K562 (cell line): ENCODE measurements around the gene MYL3.

Source experiments
- CHD4 ChIP-seq: fragments of 200-600 bp; sonication (generic); IDR thresholded peaks from 3 replicates; pipeline ENCODE4 v1.6.1; 2012; ENCODE audit warnings: low read depth, mild to moderate bottlenecking, mixed read lengths, low read length, inconsistent platforms; ENCODE audit not compliant: insufficient read depth, insufficient replicate concordance, poor library complexity, severe bottlenecking
- CTCF ChIP-seq, 3 experiments: IDR thresholded peaks in 2 of 3; conservative IDR thresholded peaks in 1 of 3; 2 replicates each; pipeline ENCODE4 v1.5.1; 2011 to 2012; ENCODE audit warnings: low read length in 3 of 3, mild to moderate bottlenecking in 3 of 3, control low read depth in 2 of 3, improper control_type of control experiment in 1 of 3, inconsistent platforms in 1 of 3, low read depth in 1 of 3, mixed read lengths in 1 of 3, moderate library complexity in 1 of 3; ENCODE audit not compliant: insufficient read depth in 2 of 3
- EZH2 ChIP-seq: IDR thresholded peaks from 2 replicates; pipeline ENCODE4 v1.6.1; 2012; ENCODE audit warnings: low read depth, mild to moderate bottlenecking, inconsistent platforms, low read length, borderline replicate concordance
- MAZ ChIP-seq, 2 experiments: fragments of 450-650 bp in 1 of 2; sonication (generic) in 1 of 2; formaldehyde crosslinking; IDR thresholded peaks in 1 of 2; conservative IDR thresholded peaks in 1 of 2; 2 replicates each; pipeline versions ENCODE4 v1.4.0 to v1.5.0; 2020; ENCODE audit warnings: mild to moderate bottlenecking in 1 of 2, missing genetic modification reagents in 1 of 2
- MITF ChIP-seq: IDR thresholded peaks from 2 replicates; pipeline ENCODE4 v1.6.1; 2014; ENCODE audit warnings: antibody characterized with exemption
- TCF7 ChIP-seq: sonication (generic); IDR thresholded peaks from 2 replicates; pipeline ENCODE4 v1.6.1; 2016; ENCODE audit warnings: antibody characterized with exemption, borderline replicate concordance
- ZNF121 ChIP-seq: sonication (generic); formaldehyde crosslinking; conservative IDR thresholded peaks from 2 replicates; pipeline ENCODE4 v1.8.0; 2022; ENCODE audit warnings: missing genetic modification reagents
- ZNF23 ChIP-seq: fragments of 250-450 bp; sonication (Bioruptor Pico); IDR thresholded peaks from 2 replicates; pipeline ENCODE4 v1.4.0; 2020; ENCODE audit warnings: mild to moderate bottlenecking
- ZNF232 ChIP-seq: sonication (generic); formaldehyde crosslinking; IDR thresholded peaks from 2 replicates; pipeline ENCODE4 v1.8.0; 2022; ENCODE audit warnings: mild to moderate bottlenecking, missing genetic modification reagents
- ZNF561 ChIP-seq: fragments of 450-650 bp; formaldehyde crosslinking; conservative IDR thresholded peaks from 2 replicates; pipeline ENCODE4 v1.4.0; 2020; ENCODE audit warnings: mild to moderate bottlenecking, moderate library complexity
- ZNF77 ChIP-seq: fragments of 250-450 bp; sonication (Bioruptor Pico); IDR thresholded peaks from 2 replicates; pipeline ENCODE4 v1.5.0; 2020

- TF ChIP-seq CHD4: no peak
- TF ChIP-seq TCF7: no peak
- no peak for TF ChIP-seq ZNF121 (CRISPR knock-in tag)
- no peak for TF ChIP-seq ZNF561 (CRISPR knock-in tag)
- TF ChIP-seq EZH2: no peak
- no peak for TF ChIP-seq MITF
- TF ChIP-seq ZNF23 (CRISPR knock-in tag): no peak
- no peak for TF ChIP-seq CTCF (IDR thresholded peaks at IDR 0.05 in 2 of 3, conservative IDR thresholded peaks at IDR 0.05 in 1 of 3; ENCODE audit: insufficient read depth in 2 of 3, low read depth in 1 of 3, low read length in 3 of 3)
- no peak for TF ChIP-seq MAZ (CRISPR knock-in tag; conservative IDR thresholded peaks at IDR 0.05 in 1 of 2, IDR thresholded peaks at IDR 0.05 in 1 of 2)
- no peak for TF ChIP-seq ZNF232 (CRISPR knock-in tag)
- TF ChIP-seq ZNF77 (CRISPR knock-in tag): no peak
These were observed 37.8 kb upstream of the MYL3 start for GRCh38 chr3:46901061-46901460.
